ENCODE results near the gene CHFR.

DNA sequence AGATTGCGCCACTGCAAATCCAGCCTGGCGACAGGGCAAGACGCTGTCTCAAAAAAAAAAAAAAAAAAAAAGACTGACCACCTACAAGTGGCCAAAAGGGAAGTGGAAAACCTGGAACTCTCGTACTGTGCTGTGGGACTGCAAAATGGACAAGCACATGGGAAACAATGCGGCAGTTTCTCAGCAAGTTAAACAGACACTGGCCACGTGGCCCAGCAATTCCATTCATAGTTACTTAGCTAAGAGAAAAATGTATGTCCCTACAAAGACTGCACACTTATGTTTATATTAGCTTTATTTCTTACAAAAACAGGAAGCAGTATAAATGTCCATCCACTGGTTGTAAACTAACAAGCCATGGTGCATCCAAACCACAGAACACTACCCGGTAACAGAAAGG, 5.6 kb downstream of the CHFR start:
- no peak for TF ChIP-seq ZBTB49 (CRISPR knock-in tag; IDR thresholded peaks at IDR 0.05; ENCODE audit: borderline replicate concordance)
- TF ChIP-seq, protein P1, sequence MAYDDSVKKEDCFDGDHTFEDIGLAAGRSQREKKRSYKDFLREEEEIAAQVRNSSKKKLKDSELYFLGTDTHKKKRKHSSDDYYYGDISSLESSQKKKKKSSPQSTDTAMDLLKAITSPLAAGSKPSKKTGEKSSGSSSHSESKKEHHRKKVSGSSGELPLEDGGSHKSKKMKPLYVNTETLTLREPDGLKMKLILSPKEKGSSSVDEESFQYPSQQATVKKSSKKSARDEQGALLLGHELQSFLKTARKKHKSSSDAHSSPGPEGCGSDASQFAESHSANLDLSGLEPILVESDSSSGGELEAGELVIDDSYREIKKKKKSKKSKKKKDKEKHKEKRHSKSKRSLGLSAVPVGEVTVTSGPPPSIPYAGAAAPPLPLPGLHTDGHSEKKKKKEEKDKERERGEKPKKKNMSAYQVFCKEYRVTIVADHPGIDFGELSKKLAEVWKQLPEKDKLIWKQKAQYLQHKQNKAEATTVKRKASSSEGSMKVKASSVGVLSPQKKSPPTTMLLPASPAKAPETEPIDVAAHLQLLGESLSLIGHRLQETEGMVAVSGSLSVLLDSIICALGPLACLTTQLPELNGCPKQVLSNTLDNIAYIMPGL (CRISPR knock-in tag; IDR thresholded peaks at IDR 0.05), result no peak
- TF ChIP-seq TOE1 (IDR thresholded peaks at IDR 0.05; ENCODE audit: borderline replicate concordance), result no peak
- no peak for TF ChIP-seq TOE1 (CRISPR knock-in tag; IDR thresholded peaks at IDR 0.05; ENCODE audit: borderline replicate concordance, low read depth)
- no peak for TF ChIP-seq SIX5 (IDR thresholded peaks at IDR 0.05; ENCODE audit: borderline replicate concordance in 1 of 2, insufficient read depth in 1 of 2, low read depth in 1 of 2, low read length in 2 of 2)
- no peak for TF ChIP-seq KLF16 (IDR thresholded peaks at IDR 0.05)
- TF ChIP-seq, protein P2, sequence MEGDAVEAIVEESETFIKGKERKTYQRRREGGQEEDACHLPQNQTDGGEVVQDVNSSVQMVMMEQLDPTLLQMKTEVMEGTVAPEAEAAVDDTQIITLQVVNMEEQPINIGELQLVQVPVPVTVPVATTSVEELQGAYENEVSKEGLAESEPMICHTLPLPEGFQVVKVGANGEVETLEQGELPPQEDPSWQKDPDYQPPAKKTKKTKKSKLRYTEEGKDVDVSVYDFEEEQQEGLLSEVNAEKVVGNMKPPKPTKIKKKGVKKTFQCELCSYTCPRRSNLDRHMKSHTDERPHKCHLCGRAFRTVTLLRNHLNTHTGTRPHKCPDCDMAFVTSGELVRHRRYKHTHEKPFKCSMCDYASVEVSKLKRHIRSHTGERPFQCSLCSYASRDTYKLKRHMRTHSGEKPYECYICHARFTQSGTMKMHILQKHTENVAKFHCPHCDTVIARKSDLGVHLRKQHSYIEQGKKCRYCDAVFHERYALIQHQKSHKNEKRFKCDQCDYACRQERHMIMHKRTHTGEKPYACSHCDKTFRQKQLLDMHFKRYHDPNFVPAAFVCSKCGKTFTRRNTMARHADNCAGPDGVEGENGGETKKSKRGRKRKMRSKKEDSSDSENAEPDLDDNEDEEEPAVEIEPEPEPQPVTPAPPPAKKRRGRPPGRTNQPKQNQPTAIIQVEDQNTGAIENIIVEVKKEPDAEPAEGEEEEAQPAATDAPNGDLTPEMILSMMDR (IDR thresholded peaks at IDR 0.05 in 2 of 3, conservative IDR thresholded peaks at IDR 0.05 in 1 of 3; ENCODE audit: insufficient read depth in 2 of 3, low read depth in 1 of 3, low read length in 3 of 3), result no peak
- TF ChIP-seq MEF2D (tag; conservative IDR thresholded peaks at IDR 0.05; ENCODE audit: low read depth), result no peak

All from K562 (cell line).